Ectodermal cell (in vitro differentiated cells): ENCODE data around the gene SSMEM1.
"Not testable (repeated sequence)": the region's sequence is repeated elsewhere in the genome, so short reads cannot be mapped to it uniquely, and the experiment has no call there.

Source experiments
- H3K27ac ChIP-seq: 2 replicates; pipeline ENCODE4 v1.7.0; 2013; ENCODE audit warnings: mild to moderate bottlenecking, low read depth, low read length; ENCODE audit not compliant: insufficient read depth, poor library complexity, severe bottlenecking
- H3K27me3 ChIP-seq: 2 replicates; pipeline ENCODE4 v1.7.0; 2013; ENCODE audit warnings: mild to moderate bottlenecking, low read length; ENCODE audit not compliant: insufficient read depth, control insufficient read depth, poor library complexity, severe bottlenecking
- H3K36me3 ChIP-seq: one replicate; pipeline ENCODE4 v1.7.0; 2013; ENCODE audit warnings: low read length; ENCODE audit not compliant: control insufficient read depth, insufficient read depth
- H3K4me1 ChIP-seq: one replicate; pipeline ENCODE4 v1.7.0; 2013; ENCODE audit warnings: low read length; ENCODE audit not compliant: control insufficient read depth, insufficient read depth
- H3K4me3 ChIP-seq: 2 replicates; pipeline ENCODE4 v1.7.0; 2013; ENCODE audit warnings: low read depth, low read length, control low read depth; ENCODE audit not compliant: insufficient read depth
- H3K9me3 ChIP-seq: 2 replicates; pipeline ENCODE4 v1.7.0; 2013; ENCODE audit warnings: mild to moderate bottlenecking, low read length, moderate library complexity; ENCODE audit not compliant: control insufficient read depth
- WGBS, 2 experiments: methylation state at CpG; one replicate each; pipeline ENCODE4 v1.1.7; 2013; ENCODE audit warnings: missing lambda C conversion rate in 2 of 2; 5-methylcytosine and 5-hydroxymethylcytosine counted together

The SSMEM1 gene

GRCh38 chr7:130224923-130225322, 17.3 kb downstream of the SSMEM1 start:
- not testable (repeated sequence) for H3K27ac ChIP-seq, H3K9me3 ChIP-seq, H3K4me1 ChIP-seq, H3K4me3 ChIP-seq, H3K36me3 ChIP-seq, H3K27me3 ChIP-seq
- WGBS, 2 experiments, result 84 to 91% methylated on average over 3 of the region's 3 CpGs

GRCh38 chr7:130226333-130226732, 18.7 kb downstream of the SSMEM1 start:
- WGBS, 2 experiments, result 97 to 100% methylated on average over 1 of the region's 1 CpG
- no peaks in the 10 kb centered on the region for H3K27me3 ChIP-seq
- H3K9me3 ChIP-seq, result no peaks in the 10 kb centered on the region
- H3K27ac ChIP-seq, result no peak overlapping the region
- H3K4me1 ChIP-seq, result peaks cover 9% of the 10 kb centered on the region
- H3K36me3 ChIP-seq, result no peaks in the 10 kb centered on the region
- H3K4me3 ChIP-seq, result no peak overlapping the region

- H3K4me3 ChIP-seq, result no peak overlapping the region
- WGBS, 2 experiments, result 93 to 100% methylated on average over 1 of the region's 1 CpG
- H3K36me3 ChIP-seq, result no peaks in the 10 kb centered on the region
- H3K27me3 ChIP-seq, result no peaks in the 10 kb centered on the region
- H3K4me1 ChIP-seq, result peaks cover 9% of the 10 kb centered on the region
- H3K9me3 ChIP-seq, result no peaks in the 10 kb centered on the region
- no peak overlapping the region for H3K27ac ChIP-seq
Measured at GRCh38 chr7:130227883-130228575, 20.4 kb downstream of the SSMEM1 start.

DNA sequence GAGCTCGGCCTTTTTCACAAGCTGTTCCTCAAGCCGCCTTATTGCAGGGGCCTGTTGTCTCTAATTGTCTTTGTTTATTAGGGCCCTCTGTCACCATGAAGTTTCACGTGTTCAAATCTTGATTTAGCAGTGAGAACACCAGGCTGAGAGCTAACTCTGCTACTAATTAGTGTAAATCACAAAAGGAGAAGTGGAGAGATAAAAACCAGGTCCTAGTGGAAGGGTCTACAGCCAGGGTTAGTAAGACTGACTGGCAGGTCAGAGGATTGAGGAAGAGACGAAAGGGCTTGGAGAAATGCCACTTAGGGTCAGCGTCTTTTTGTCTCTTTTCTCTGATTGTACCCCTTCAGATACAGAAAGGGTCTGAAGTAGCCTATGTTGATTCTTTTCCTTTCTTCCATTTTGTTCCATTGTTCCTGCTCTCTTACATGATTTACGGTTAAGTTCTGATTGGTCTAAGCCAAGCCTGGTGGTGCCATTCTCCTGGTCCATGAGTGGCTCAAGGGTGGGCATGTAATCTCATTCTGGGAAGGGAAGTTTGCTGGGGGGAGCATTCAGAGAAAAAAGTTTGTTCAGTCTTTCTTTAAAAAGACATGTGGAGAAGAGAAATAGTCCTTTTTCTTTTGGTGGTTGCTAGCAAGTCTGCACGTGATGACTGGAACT, 21.3 kb downstream of the SSMEM1 start:
- no peak overlapping the region for H3K4me3 ChIP-seq
- 73 to 83% methylated on average over 7 of the region's 7 CpGs for WGBS, 2 experiments
- no peak overlapping the region for H3K27ac ChIP-seq
- no peaks in the 10 kb centered on the region for H3K9me3 ChIP-seq
- H3K4me1 ChIP-seq, result peaks cover 9% of the 10 kb centered on the region
- H3K27me3 ChIP-seq, result no peaks in the 10 kb centered on the region
- no peaks in the 10 kb centered on the region for H3K36me3 ChIP-seq

DNA sequence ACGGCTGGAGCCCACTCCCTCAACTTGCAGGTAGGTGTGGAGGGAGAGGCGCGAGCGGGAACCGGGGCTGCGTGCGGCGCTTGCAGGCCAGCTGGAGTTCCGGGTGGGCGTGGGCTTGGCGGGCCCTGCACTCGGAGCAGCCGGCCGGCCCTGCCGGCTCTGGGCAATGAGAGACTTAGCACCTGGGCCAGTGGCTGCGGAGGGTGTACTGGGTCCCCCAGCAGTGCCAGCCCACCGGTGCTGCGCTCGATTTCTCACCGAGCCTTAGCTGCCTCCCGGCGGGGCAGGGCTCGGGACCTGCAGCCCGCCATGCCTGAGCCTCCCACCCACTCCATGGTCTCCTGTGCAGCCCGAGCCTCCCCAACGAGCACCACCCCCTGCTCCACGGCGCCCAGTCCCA, 22.3 kb downstream of the SSMEM1 start:
- not testable (repeated sequence) for H3K36me3 ChIP-seq, H3K4me3 ChIP-seq, H3K27me3 ChIP-seq, H3K4me1 ChIP-seq, H3K27ac ChIP-seq, H3K9me3 ChIP-seq
- 98% methylated on average over 28 of the region's 28 CpGs for WGBS, 2 experiments

- no peaks in the 10 kb centered on the region for H3K27me3 ChIP-seq
- peaks cover 9% of the 10 kb centered on the region for H3K4me1 ChIP-seq
- no peaks in the 10 kb centered on the region for H3K36me3 ChIP-seq
- no peak overlapping the region for H3K4me3 ChIP-seq
- no peaks in the 10 kb centered on the region for H3K9me3 ChIP-seq
- 86 to 90% methylated on average over 6 of the region's 6 CpGs for WGBS, 2 experiments
- H3K27ac ChIP-seq, result no peak overlapping the region
Measured at GRCh38 chr7:130231792-130232191, 24.1 kb downstream of the SSMEM1 start.

DNA sequence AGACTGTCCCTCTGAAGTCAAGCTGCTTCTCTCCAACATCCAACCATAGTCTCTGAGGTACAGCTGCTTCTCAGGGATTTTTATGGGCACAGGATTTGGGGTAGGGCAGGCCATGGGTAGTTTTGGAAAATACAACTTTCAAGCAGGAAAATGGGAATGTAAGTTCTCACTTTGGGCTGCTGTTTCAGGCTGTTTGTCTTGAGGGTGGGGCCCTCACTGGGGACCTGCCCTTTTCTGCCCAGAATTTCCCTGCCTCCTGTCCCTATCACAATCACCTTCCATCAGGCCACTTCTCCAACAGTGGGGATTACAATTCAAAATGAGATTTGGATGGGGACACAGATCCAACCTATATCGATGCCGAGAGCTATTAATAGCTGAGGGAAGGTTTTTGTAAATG, 24.5 kb downstream of the SSMEM1 start:
- H3K9me3 ChIP-seq, result no peaks in the 10 kb centered on the region
- peaks cover 9% of the 10 kb centered on the region for H3K4me1 ChIP-seq
- no peak overlapping the region for H3K4me3 ChIP-seq
- WGBS, 2 experiments, result 96 to 100% methylated on average over 2 of the region's 2 CpGs
- no peaks in the 10 kb centered on the region for H3K27me3 ChIP-seq
- no peak overlapping the region for H3K27ac ChIP-seq
- H3K36me3 ChIP-seq, result no peaks in the 10 kb centered on the region

DNA sequence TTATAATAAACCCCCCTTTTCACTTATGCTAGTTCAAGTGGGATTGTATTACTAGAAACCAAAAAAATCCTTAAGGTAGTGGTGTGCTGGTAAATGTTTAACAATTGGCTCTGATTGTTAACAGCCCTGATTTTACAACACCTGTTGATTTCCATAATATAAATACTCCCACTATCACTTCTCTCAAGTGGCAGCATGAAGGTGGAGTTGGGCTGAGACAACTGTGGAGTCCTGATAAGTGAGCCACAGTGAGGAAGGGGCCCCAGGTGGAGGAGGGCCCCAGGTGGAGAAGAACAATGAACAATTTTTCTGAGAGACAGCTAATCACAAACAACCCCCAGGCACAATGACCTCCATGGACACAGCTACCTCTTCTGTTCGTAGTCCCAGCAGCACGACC, 26.4 kb downstream of the SSMEM1 start:
- Histone ChIP-seq H3K27ac (no peak overlapping the region), H3K4me1 (peaks cover 4% of the 10 kb centered on the region), H3K36me3 (no peaks in the 10 kb centered on the region), H3K27me3 (no peaks in the 10 kb centered on the region), H3K9me3 (no peaks in the 10 kb centered on the region), H3K4me3 (no peak overlapping the region)
- WGBS, 2 experiments, result 92 to 95% methylated on average over 2 of the region's 2 CpGs

DNA sequence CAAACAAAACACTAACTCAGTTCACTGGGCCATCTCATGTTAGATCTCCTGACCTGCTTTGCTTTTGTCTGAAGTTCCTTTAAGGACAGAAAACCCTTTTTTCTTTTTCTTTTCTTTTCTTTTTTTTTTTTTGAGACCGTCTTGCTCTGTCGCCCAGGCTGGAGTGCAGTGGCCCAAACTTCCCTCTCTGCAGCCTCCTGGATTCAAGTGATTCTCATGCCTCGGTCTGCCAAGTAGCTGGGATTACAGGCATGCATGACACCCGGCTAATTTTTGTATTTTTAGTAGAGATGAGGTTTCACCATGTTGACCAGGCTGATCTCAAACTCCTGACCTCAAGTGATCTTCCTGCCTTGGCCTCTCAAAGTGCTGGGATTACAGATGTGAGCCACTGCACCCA, 28.7 kb downstream of the SSMEM1 start:
- H3K4me1 ChIP-seq, H3K36me3 ChIP-seq, H3K4me3 ChIP-seq, H3K9me3 ChIP-seq, H3K27me3 ChIP-seq, H3K27ac ChIP-seq: not testable (repeated sequence)
- 90 to 93% methylated on average over 4 of the region's 4 CpGs for WGBS, 2 experiments

- no peaks in the 10 kb centered on the region for H3K4me1 ChIP-seq
- H3K4me3 ChIP-seq, result no peak overlapping the region
- no peaks in the 10 kb centered on the region for H3K36me3 ChIP-seq
- H3K27ac ChIP-seq, result no peak overlapping the region
- no peaks in the 10 kb centered on the region for H3K9me3 ChIP-seq
- WGBS, 2 experiments, result 91 to 100% methylated on average over 1 of the region's 1 CpG
- no peaks in the 10 kb centered on the region for H3K27me3 ChIP-seq
Measured at GRCh38 chr7:130240240-130240639, 32.6 kb downstream of the SSMEM1 start.
